ENCODE results near the gene JARID2.

DNA sequence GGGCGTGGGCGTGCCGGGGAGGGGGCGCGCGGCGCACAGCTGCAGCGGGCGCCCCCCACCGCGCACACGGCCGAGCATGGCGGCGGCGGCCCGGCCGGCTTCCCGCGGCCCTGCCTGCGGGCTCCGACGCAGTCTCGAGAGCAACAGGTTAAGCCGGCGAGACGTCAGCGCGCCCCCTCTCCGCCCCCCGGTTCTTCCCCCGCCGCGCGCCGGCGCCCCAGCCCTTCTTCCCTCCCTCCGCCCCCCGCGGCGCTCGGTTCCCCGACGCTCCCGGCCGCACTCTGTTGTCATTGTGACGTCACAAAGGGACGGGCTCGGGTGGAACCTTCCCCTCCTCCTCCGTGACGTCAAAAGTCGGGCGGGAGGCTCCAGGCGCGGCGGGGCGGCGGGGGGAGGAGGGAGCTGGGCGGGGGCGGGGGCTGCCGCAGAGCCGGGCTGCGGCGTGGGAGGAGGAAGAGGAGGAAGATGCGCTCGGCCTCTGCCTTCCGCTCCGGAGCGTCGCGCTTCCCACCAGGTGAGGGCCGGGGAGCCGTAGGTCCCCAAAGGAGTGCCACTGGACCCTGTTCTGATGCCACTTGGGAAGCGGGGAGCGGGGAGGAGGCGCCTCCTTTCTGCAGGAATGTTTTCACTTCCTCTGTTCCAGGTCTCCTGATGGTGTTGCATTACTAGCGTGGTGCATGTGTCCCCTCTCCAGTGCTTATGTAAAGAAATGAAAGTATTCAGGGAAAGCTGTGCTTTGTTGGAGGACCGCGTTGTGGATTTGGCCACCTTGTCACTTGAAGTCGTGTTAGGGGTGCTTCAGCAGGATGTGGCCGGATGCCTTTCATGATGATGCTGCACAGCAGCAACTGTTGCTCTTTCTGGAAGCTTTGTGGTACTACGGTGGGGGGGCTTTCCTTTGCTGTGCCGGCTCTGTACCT lies 2.8 kb downstream of the JARID2 start:
- TF ChIP-seq, protein P1, sequence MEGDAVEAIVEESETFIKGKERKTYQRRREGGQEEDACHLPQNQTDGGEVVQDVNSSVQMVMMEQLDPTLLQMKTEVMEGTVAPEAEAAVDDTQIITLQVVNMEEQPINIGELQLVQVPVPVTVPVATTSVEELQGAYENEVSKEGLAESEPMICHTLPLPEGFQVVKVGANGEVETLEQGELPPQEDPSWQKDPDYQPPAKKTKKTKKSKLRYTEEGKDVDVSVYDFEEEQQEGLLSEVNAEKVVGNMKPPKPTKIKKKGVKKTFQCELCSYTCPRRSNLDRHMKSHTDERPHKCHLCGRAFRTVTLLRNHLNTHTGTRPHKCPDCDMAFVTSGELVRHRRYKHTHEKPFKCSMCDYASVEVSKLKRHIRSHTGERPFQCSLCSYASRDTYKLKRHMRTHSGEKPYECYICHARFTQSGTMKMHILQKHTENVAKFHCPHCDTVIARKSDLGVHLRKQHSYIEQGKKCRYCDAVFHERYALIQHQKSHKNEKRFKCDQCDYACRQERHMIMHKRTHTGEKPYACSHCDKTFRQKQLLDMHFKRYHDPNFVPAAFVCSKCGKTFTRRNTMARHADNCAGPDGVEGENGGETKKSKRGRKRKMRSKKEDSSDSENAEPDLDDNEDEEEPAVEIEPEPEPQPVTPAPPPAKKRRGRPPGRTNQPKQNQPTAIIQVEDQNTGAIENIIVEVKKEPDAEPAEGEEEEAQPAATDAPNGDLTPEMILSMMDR (IDR thresholded peaks at IDR 0.05), result peak in 1 of 7 experiments; percentile 33
- TF ChIP-seq POLR2A (IDR thresholded peaks at IDR 0.05) (peak in 1 of 4 donors; percentile 33), POLR2AphosphoS5 (IDR thresholded peaks at IDR 0.05) (peak; percentile 66 to 93 (median 85))
